ENCODE results near the gene CAMK1D.

GRCh38 chr10:12521423-12521822, 172.1 kb downstream of the CAMK1D start:
- TF ChIP-seq CTCF (optimal IDR thresholded peaks at IDR 0.05 in 1 of 3, IDR thresholded peaks at IDR 0.05 in 1 of 3, conservative IDR thresholded peaks at IDR 0.05 in 1 of 3; ENCODE audit: extremely low read depth in 1 of 3, insufficient read depth in 2 of 3, low read length in 3 of 3): no peak
- TF ChIP-seq EZH2 (IDR thresholded peaks at IDR 0.05; ENCODE audit: low read length): no peak

Measured in keratinocyte (primary cell).